Measurements from ENCODE around the gene LPCAT2.

DNA sequence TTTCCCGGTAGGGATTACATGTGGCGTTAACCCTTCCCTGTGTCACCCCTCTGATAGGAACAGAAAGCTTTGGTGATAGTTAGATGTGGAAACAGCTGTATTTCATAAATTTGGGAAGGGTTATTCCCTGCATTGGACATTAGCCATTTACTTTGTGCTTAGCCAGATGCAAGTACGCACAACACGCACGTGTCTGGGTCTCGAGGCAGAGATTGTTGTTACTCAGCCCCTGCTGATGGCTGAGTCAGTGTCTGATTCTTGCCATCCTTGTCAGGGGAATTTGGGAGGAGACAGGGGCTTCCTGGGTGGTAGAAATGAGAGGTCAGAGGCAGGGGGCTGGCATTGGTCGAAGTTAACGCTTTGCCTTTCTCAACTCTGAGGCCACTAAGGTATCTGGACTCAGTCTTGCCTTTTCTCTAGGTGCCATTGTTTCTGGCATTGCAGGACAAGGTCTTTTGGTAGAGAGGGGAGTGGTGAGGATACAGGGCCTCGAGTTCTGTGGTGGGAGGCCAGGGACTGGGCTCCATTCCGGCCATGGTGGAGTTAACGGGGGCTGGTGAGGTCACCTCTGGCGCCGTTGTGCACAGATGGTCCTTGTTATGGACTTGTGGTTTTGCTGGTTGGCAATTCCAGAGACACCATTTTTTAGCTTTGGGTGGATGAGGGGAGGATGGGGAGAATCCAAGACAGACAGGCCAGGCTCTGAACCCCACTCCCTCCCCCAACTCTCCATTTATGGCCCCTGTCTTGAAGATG lies 21.6 kb upstream of the LPCAT2 start:
- TF ChIP-seq, protein P1, sequence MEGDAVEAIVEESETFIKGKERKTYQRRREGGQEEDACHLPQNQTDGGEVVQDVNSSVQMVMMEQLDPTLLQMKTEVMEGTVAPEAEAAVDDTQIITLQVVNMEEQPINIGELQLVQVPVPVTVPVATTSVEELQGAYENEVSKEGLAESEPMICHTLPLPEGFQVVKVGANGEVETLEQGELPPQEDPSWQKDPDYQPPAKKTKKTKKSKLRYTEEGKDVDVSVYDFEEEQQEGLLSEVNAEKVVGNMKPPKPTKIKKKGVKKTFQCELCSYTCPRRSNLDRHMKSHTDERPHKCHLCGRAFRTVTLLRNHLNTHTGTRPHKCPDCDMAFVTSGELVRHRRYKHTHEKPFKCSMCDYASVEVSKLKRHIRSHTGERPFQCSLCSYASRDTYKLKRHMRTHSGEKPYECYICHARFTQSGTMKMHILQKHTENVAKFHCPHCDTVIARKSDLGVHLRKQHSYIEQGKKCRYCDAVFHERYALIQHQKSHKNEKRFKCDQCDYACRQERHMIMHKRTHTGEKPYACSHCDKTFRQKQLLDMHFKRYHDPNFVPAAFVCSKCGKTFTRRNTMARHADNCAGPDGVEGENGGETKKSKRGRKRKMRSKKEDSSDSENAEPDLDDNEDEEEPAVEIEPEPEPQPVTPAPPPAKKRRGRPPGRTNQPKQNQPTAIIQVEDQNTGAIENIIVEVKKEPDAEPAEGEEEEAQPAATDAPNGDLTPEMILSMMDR (IDR thresholded peaks at IDR 0.05), result no peak
- TF ChIP-seq POLR2A (IDR thresholded peaks at IDR 0.05), result no peak

All from esophagus squamous epithelium (tissue), 4 donors.